HepG2 (cell line): ENCODE data around the gene SPATS2. TPM values are rescaled to one million over a fixed set of nuclear protein-coding genes. Genes with fewer than 3 reads are reported as not detected.

Experiments
- ATAC-seq: fragments of 200-7000 bp; cut with Tn5 transposase; 3 replicates; pipeline ENCODE4 v1.9.1; 2020; ENCODE audit warnings: mild to moderate bottlenecking, moderate library complexity
- BruUV-seq: library from RNA; stranded (reverse); fragments of 400-500 nt; replicated peaks from 2 replicates; lab custom pipeline; 2021; lab: Mats Ljungman, UMichigan
- CTCF ChIA-PET: fragments of 300-600 bp; formaldehyde crosslinking; extraction: SDS; loops from one replicate; lab custom pipeline; 2021; ENCODE audit warnings: low total read pairs, inconsistent platforms, low intra/inter-chr PET ratio; lab: Yijun Ruan, JAX
- POLR2A ChIA-PET: fragments of 350-600 bp; sonication (Branson Sonifier 250); formaldehyde crosslinking; loops from one replicate; lab custom pipeline; 2020; ENCODE audit warnings: antibody characterized with exemption, inconsistent platforms; lab: Yijun Ruan, JAX
- DNase-seq: peaks from one replicate; pipeline ENCODE4 v3.0.0-alpha.2; 2015; ENCODE audit warnings: low spot score
- FAIRE-seq: peaks from 3 replicates; lab custom pipeline; 2011; peaks lifted over from hg19 to GRCh38; lab: Jason Lieb, UNC
- H2AFZ ChIP-seq: one replicate; pipeline ENCODE4 v1.6.1; 2011; ENCODE audit warnings: low read length, inconsistent platforms
- H3K27ac ChIP-seq: fragments of 300-600 bp; 3 replicates; pipeline ENCODE4 v1.8.0; 2011; ENCODE audit warnings: mixed run types, mild to moderate bottlenecking, mixed read lengths, low read length, inconsistent platforms; ENCODE audit not compliant: insufficient read depth; ENCODE audit errors: extremely low read length
- H3K27me3 ChIP-seq, 2 experiments: fragments of 200-600 bp in 1 of 2; 2 replicates in 1 of 2; 3 replicates in 1 of 2; pipeline versions ENCODE4 v1.6.0 to v1.8.0; 2011; ENCODE audit warnings: low read length in 2 of 2, mild to moderate bottlenecking in 2 of 2, moderate library complexity in 2 of 2, inconsistent platforms in 1 of 2; ENCODE audit not compliant: insufficient read depth in 2 of 2, control insufficient read depth in 1 of 2
- H3K36me3 ChIP-seq, 2 experiments: fragments of 200-600 bp in 1 of 2; replicated peaks in 1 of 2; 2 replicates in 1 of 2; 3 replicates in 1 of 2; pipeline versions ENCODE4 v1.5.1 to v1.8.0; 2011; ENCODE audit warnings: low read length in 2 of 2, inconsistent platforms in 1 of 2; ENCODE audit not compliant: insufficient read depth in 2 of 2, control insufficient read depth in 1 of 2
- H3K4me1 ChIP-seq: 2 replicates; pipeline ENCODE4 v1.5.1; 2012; ENCODE audit warnings: low read length, inconsistent platforms; ENCODE audit not compliant: insufficient read depth
- H3K4me2 ChIP-seq: 2 replicates; pipeline ENCODE4 v1.6.0; 2011; ENCODE audit warnings: low read depth, low read length, inconsistent platforms
- H3K4me3 ChIP-seq, 3 experiments: fragments of 200-600 bp in 1 of 3; sonication (generic), shearing (Covaris generic) in 1 of 3; replicated peaks in 1 of 3; 2 replicates each; pipeline ENCODE4 v1.5.1; 2011 to 2016; ENCODE audit warnings: low read length in 3 of 3, inconsistent platforms in 2 of 3, low read depth in 2 of 3, mild to moderate bottlenecking in 2 of 3, control low read depth in 1 of 3, mixed read lengths in 1 of 3; ENCODE audit not compliant: insufficient read depth in 1 of 3
- H3K79me2 ChIP-seq: one replicate; pipeline ENCODE4 v1.6.1; 2011; ENCODE audit warnings: low read length, inconsistent platforms; ENCODE audit not compliant: insufficient read depth
- H3K9ac ChIP-seq: 2 replicates; pipeline ENCODE4 v1.6.0; 2011; ENCODE audit warnings: mild to moderate bottlenecking, low read depth, low read length, inconsistent platforms; ENCODE audit not compliant: insufficient read depth
- H3K9me3 ChIP-seq: 2 replicates; pipeline ENCODE4 v1.5.1; 2012; ENCODE audit warnings: mild to moderate bottlenecking, low read length
- H4K20me1 ChIP-seq: 2 replicates; pipeline ENCODE4 v1.6.0; 2011; ENCODE audit warnings: inconsistent platforms, mild to moderate bottlenecking, low read length, moderate library complexity; ENCODE audit not compliant: insufficient read depth
- DDIT3 ChIP-seq: sonication (generic); formaldehyde crosslinking; IDR thresholded peaks from 2 replicates; pipeline ENCODE4 v1.4.0; 2020; ENCODE audit warnings: mild to moderate bottlenecking, missing genetic modification reagents
- ELF3 ChIP-seq: IDR thresholded peaks from 2 replicates; pipeline ENCODE4 v1.6.1; 2016; ENCODE audit warnings: missing genetic modification reagents, missing compliant biosample characterization
- GATAD2A ChIP-seq: IDR thresholded peaks from 2 replicates; pipeline ENCODE4 v1.6.1; 2016
- IRF2 ChIP-seq: IDR thresholded peaks from 2 replicates; pipeline ENCODE4 v1.6.1; 2018; ENCODE audit warnings: missing genetic modification reagents, missing compliant biosample characterization
- JUND ChIP-seq: sonication (generic); formaldehyde crosslinking; IDR thresholded peaks from 2 replicates; pipeline ENCODE4 v1.8.0; 2022; ENCODE audit warnings: mild to moderate bottlenecking, missing genetic modification reagents
- KLF11 ChIP-seq: IDR thresholded peaks from 2 replicates; pipeline ENCODE4 v1.6.1; 2016; ENCODE audit warnings: missing compliant biosample characterization
- LCORL ChIP-seq, 2 experiments: fragments of 450-650 bp in 1 of 2; sonication (generic) in 1 of 2; formaldehyde crosslinking in 1 of 2; IDR thresholded peaks; 2 replicates each; pipeline versions ENCODE4 v1.5.0 to v1.6.1; 2017 to 2020; ENCODE audit warnings: antibody characterized with exemption in 1 of 2, missing genetic modification reagents in 1 of 2
- MAF1 ChIP-seq: sonication (generic); formaldehyde crosslinking; IDR thresholded peaks from 2 replicates; pipeline ENCODE4 v1.5.0; 2020; ENCODE audit warnings: missing genetic modification reagents, borderline replicate concordance
- MXD4 ChIP-seq: IDR thresholded peaks from 2 replicates; pipeline ENCODE4 v1.6.1; 2016; ENCODE audit warnings: mild to moderate bottlenecking, missing biosample characterization, missing genetic modification reagents
- PHF21A ChIP-seq: sonication (generic); formaldehyde crosslinking; IDR thresholded peaks from 2 replicates; pipeline ENCODE4 v1.5.0; 2020; ENCODE audit warnings: mild to moderate bottlenecking, missing genetic modification reagents
- POGK ChIP-seq: sonication (generic); formaldehyde crosslinking; conservative IDR thresholded peaks from 2 replicates; pipeline ENCODE4 v1.8.0; 2022; ENCODE audit warnings: mild to moderate bottlenecking, moderate library complexity, missing genetic modification reagents
- SMC3 ChIP-seq: IDR thresholded peaks from 2 replicates; pipeline ENCODE4 v1.6.1; 2011; ENCODE audit warnings: low read length, improper control_type of control experiment
- SMYD3 ChIP-seq: sonication (generic); formaldehyde crosslinking; IDR thresholded peaks from 2 replicates; pipeline ENCODE4 v1.8.1; 2023; ENCODE audit warnings: mild to moderate bottlenecking, missing genetic modification reagents
- SOX5 ChIP-seq: IDR thresholded peaks from 2 replicates; pipeline ENCODE4 v1.6.1; 2016; ENCODE audit warnings: borderline replicate concordance
- TBP ChIP-seq: sonication (generic); formaldehyde crosslinking; IDR thresholded peaks from 2 replicates; pipeline ENCODE4 v1.5.0; 2020; ENCODE audit warnings: missing genetic modification reagents
- TCF7L2 ChIP-seq: IDR thresholded peaks from 2 replicates; pipeline ENCODE4 v1.6.1; 2011; ENCODE audit warnings: mild to moderate bottlenecking, low read depth, low read length, moderate library complexity
- TFE3 ChIP-seq: IDR thresholded peaks from 2 replicates; pipeline ENCODE4 v1.6.1; 2016
- XRCC5 ChIP-seq: fragments of 200-400 bp; formaldehyde crosslinking; optimal IDR thresholded peaks from 2 replicates; pipeline ENCODE3; 2017; ENCODE audit warnings: mild to moderate bottlenecking, low read length
- ZBTB7B ChIP-seq: sonication (generic); formaldehyde crosslinking; IDR thresholded peaks from 2 replicates; pipeline ENCODE4 v1.4.0; 2020; ENCODE audit warnings: missing genetic modification reagents
- ZNF282 ChIP-seq: fragments of 450-650 bp; IDR thresholded peaks from 2 replicates; pipeline ENCODE4 v1.6.1; 2018; ENCODE audit not compliant: partially characterized antibody
- ZNF354B ChIP-seq: sonication (generic); formaldehyde crosslinking; IDR thresholded peaks from 2 replicates; pipeline ENCODE4 v1.8.0; 2022; ENCODE audit warnings: mild to moderate bottlenecking, missing genetic modification reagents
- ZNF614 ChIP-seq: IDR thresholded peaks from 2 replicates; pipeline ENCODE4 v1.6.1; 2018; ENCODE audit warnings: missing biosample characterization, missing genetic modification reagents, inconsistent platforms, borderline replicate concordance
- ZNF891 ChIP-seq: sonication (generic); formaldehyde crosslinking; IDR thresholded peaks from 2 replicates; pipeline ENCODE4 v1.5.0; 2020; ENCODE audit warnings: mild to moderate bottlenecking, missing genetic modification reagents
- WGBS: methylation state at CpG from one replicate; pipeline ENCODE4 v1.1.6; 2017; ENCODE audit warnings: low lambda C conversion rate; 5-methylcytosine and 5-hydroxymethylcytosine counted together
- in situ Hi-C: cut with HindIII; loops from 2 replicates; pipeline ENCODE4 v1.10.0; 2017; ENCODE audit warnings: low pct_unique_long_range_greater_than_20kb; ENCODE audit not compliant: extremely low pct_ligation_motif_present
- intact Hi-C: fragments of 100-400 bp; cut with micrococcal nuclease; formaldehyde crosslinking; loops from one replicate; pipeline ENCODE4 v1.10.0; 2022; ENCODE audit not compliant: unreplicated experiment
- polyA plus RNA-seq, 8 experiments: library from polyadenylated mRNA; depleted of rRNA in 3 of 8; stranded (reverse) in 7 of 8; unstranded in 1 of 8; fragments of >200 nt; fragmentation: Illumina TruSeq in 4 of 8; extraction: Trizol in 4 of 8; gene quantifications; 2 replicates each; pipeline versions ENCODE4 v1.2.1 to v1.2.3, GENCODE V29; 2011 to 2016; ENCODE audit warnings: low read depth in 4 of 8, missing spikeins in 1 of 8, mixed read lengths in 1 of 8; ENCODE audit not compliant: insufficient read depth in 1 of 8
- total RNA-seq, 5 experiments: library from RNA; depleted of rRNA; stranded (reverse); fragments of >200 nt; fragmentation: Illumina TruSeq; extraction: Trizol; gene quantifications; 2 replicates each; pipeline ENCODE4 v1.2.3, GENCODE V29; 2016; ENCODE audit warnings: low read depth in 1 of 5

Gene SPATS2
- total and polyA plus RNA-seq, 2 of the 13 experiments (the other 11 are each of a cell fraction or from before 2014, with no cell fraction given), result 19.3 to 28.1 TPM

GRCh38 chr12:49358483-49359141 lies 8.7 kb upstream of the SPATS2 start:
- in situ Hi-C loops, result no loop called here
- no peak for TF ChIP-seq DDIT3
- TF ChIP-seq TCF7L2, result no peak
- TF ChIP-seq SMC3, result peak; percentile 97
- peak; percentile 45 for TF ChIP-seq XRCC5
- TF ChIP-seq IRF2 (CRISPR knock-in tag), result 0 out of 2 replicates have a peak, but pooled peaks have one; percentile 47
- TF ChIP-seq KLF11, result no peak
- TF ChIP-seq PHF21A (CRISPR knock-in tag), result no peak
- no peak for TF ChIP-seq TBP (CRISPR knock-in tag)
- TF ChIP-seq GATAD2A (CRISPR knock-in tag), result peak; percentile 29; the same call in 1 of the 2 replicates
- TF ChIP-seq SMYD3 (CRISPR knock-in tag), result no peak
- TF ChIP-seq ZNF614 (CRISPR knock-in tag), result no peak
- 0 out of 2 replicates have a peak, but pooled peaks have one; percentile 17 for TF ChIP-seq SOX5 (CRISPR knock-in tag)
- TF ChIP-seq MAF1, result no peak
- 0 out of 2 replicates have a peak, but pooled peaks have one; percentile 56 for TF ChIP-seq POGK
- TF ChIP-seq TFE3 (CRISPR knock-in tag), result no peak
- TF ChIP-seq JUND (CRISPR knock-in tag), result no peak
- no peak for TF ChIP-seq MXD4 (CRISPR knock-in tag)
- TF ChIP-seq ZNF891 (CRISPR knock-in tag), result no peak
- no peak for TF ChIP-seq LCORL (IDR thresholded peaks at IDR 0.05)
- 0 out of 2 replicates have a peak, but pooled peaks have one; percentile 30 for TF ChIP-seq LCORL (CRISPR knock-in tag; IDR thresholded peaks at IDR 0.05)
- TF ChIP-seq ZNF282, result no peak
- 0 out of 2 replicates have a peak, but pooled peaks have one; percentile 34 for TF ChIP-seq ZNF354B (CRISPR knock-in tag)
- TF ChIP-seq ELF3 (CRISPR knock-in tag), result 0 out of 2 replicates have a peak, but pooled peaks have one; percentile 10
- 0 out of 2 replicates have a peak, but pooled peaks have one; percentile 33 for TF ChIP-seq ZBTB7B (CRISPR knock-in tag)

More at GRCh38 chr12:49358483-49359141, 8.7 kb upstream of the SPATS2 start:
- Histone ChIP-seq H3K9ac (peak overlapping the region; percentile 24; the same call in 1 of the 2 replicates), H3K27me3 (no peaks in the 10 kb centered on the region), H4K20me1 (no peaks in the 10 kb centered on the region), H2AFZ (no peak overlapping the region), H3K4me2 (peak overlapping the region; percentile 74), H3K79me2 (no peaks in the 10 kb centered on the region), H3K36me3 (no peaks in the 10 kb centered on the region), H3K4me3 (peak overlapping the region in 2 of 3 experiments; percentile 15 to 40; a peak in 2 of 6 replicates), H3K4me1 (peaks cover 21% of the 10 kb centered on the region), H3K9me3 (no peaks in the 10 kb centered on the region), H3K27ac (no peak overlapping the region)
- intact Hi-C loops, result loop anchor here (1.0 kb wide), 1 partner anchor 156 kb away; no protein-coding TSS in a partner anchor
- ChIA-PET POLR2A (interaction anchor here (0.8 to 2.8 kb wide), 8 partner anchors 8 to 158 kb away, joined by 3 to 22 read pairs (median 7); partner anchors contain the start of genes SPATS2 and TROAP), CTCF (interaction anchor here (0.7 to 5.8 kb wide), 5 partner anchors 10 to 222 kb away, joined by 3 to 115 read pairs (median 14); no protein-coding TSS in a partner anchor)
- no TSS peak for BruUV-seq
- peak; percentile 84 for FAIRE-seq
- ATAC-seq, result peak; percentile 92
- WGBS, result 7% methylated on average over 7 of the region's 7 CpGs
- peak; percentile 72 for DNase-seq
